GM18505 (cell line): ENCODE data around the gene BDNF.
A peak's percentile ranks its signal among the peaks of the same experiment; 100 is the strongest.

Experiments
- ATAC-seq: cut with Tn5 transposase; IDR thresholded peaks from one replicate; pipeline ENCODE4 v1.9.1; 2021; ENCODE audit not compliant: unreplicated experiment
- POLR2A ChIP-seq: IDR thresholded peaks from 4 replicates; pipeline ENCODE4 v1.6.1; 2011; ENCODE audit warnings: borderline replicate concordance; ENCODE audit not compliant: insufficient read depth, insufficient read length; ENCODE audit errors: extremely low read depth

Gene BDNF

DNA sequence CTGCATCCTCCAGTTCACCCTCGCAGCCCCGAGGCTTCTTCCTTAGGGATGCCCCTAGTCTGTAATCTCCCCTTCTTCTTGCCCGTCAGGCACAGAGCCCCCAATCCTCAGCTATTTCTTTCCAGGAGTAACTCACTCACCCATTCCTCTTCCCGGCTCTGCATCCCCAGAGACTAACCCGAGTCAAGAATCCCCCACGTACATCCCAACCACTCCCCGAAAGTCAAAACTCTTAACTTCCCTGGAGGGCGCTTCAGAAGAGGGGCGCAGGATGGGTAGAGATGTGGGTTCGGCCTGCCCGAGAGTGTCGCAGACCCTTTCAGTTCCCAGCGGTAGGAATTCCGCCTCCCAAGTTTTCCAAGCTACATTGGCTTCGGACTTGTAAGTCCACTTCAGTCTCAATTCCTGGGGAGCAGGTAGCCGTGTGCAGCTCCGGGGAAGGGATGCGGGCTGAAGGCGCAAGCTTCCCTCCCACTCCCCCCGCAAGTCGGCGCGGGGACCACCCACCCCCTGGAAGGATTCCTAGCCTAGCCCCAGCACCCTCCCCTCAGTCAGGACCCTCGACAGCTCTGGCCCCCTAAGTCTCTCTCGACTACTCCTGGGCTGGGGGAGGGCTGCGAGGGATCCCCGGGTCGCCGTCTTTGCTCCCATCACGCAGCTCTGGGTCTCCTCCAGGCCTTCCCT lies 871 bp downstream of the BDNF start:
- TF ChIP-seq POLR2A = no peak
- no peak for ATAC-seq

DNA sequence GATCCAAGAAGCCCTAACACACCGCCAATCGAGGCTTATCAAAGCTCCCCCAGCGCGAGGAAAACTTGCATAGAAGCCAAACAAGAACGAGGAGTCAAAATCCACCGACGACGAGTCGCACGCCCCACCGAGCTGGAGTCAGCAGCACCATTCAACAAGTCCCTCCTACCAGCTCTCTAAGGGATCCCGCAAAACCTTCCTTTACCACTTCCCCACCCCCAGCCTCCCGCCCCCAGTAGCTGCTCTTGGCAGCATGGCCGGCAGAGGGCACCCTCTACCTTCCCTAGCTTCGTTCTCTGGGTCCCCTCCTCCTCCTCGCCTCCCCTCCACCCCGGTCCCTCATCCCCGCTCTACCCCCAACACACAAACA lies 1.4 kb downstream of the BDNF start:
- no peak for TF ChIP-seq POLR2A
- peak; percentile 76 for ATAC-seq

DNA sequence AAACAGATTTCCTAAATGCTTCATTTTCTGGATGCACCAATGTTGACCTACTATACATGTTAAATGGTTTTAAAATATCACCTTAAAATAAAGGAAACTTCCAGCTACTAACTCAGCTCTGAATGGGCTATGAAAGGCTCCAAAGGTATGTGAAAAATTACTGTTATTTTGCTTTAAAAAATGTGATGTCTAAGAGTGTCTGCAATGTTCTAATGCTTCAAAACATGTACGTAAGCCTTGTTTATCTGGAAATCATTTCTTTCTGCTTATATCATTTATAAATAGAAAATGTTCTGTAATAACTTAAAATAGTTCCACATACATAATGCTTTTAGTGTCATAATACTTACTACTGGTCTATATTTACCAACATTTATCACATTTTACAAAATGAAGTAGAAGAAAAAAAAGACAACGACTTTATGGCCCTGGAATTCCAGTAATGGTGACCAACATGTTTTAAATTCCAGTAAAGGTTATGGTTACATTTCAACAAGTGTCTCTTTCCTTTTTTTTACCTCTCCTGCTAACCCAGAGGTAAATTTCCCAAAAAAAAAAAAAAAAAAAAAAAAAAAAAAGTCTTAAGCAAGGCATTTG lies 2.5 kb downstream of the BDNF start:
- ATAC-seq = no peak
- no peak for TF ChIP-seq POLR2A

DNA sequence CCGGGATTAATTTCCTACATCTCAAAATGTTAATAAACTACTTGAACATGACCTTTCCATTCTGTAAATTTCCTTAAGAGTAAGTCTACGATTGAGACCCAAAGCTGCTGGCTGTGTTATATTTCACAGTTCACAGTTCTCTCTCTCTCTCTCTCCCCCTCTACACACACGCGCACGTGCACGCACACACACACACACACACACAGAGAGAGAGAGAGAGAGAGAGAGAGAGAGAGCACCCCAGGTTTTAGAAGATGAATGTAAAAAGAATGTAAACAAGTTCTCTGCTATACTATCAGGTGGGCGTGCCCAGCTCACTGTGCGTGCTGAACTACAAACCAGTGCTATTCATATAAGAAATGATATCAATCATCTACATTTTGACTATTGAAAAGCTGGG lies 3.3 kb downstream of the BDNF start:
- no peak for ATAC-seq
- TF ChIP-seq POLR2A = no peak

DNA sequence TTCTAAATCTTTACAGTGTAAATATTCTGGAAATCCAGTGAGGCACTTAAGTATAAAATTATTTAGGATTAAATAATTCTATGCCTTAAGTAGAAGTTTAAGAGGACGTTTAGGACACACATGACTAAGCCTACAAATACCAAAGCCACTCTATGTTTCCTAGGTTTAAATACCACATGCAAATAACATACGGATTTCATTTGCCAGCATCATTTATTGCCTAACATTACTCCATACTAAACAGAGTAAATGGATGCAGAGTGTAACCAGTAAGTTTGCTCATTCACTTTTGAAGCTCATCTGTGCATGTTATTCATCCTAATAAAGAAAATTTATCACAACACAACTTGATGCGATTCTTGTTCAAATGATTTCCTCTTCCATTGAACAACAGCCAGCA lies 4.1 kb downstream of the BDNF start:
- TF ChIP-seq POLR2A = no peak
- ATAC-seq = no peak

DNA sequence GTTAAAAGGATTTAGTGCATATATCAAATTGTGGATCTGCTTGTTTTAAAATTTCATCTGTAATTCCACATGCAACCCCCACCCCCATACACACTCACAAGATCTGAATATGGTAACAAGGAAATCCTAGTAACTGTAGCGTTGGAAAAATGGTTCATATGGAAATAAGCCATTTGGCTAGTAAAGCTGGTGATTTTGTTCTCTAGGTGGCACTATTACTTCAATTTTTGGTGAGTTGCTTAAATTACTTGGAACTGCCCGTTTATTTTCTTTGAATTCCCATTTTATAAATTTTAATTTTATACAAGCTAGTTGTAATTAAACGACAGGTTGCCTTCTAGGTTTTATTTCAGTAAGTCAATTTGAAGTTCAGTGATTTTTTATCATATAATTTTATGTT lies 5.3 kb downstream of the BDNF start:
- TF ChIP-seq POLR2A = no peak
- ATAC-seq = no peak

DNA sequence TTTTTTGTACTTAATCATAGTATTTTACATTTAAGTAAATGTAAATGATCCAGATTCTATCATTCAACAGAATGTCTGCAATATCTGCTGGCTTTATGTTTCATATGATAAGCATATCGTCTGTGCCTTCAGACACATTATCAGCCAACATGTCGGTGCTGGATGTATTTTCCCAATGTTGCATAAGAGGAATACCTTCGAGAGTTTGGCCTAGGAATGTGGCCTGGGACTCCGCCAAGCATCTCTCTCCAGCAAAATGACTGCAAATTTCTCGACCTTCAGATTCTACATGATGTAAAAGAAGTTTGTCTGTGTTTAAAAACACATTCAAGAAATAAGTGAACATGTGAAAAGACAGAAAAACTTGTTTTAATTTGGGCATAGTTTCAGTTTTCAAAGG lies 6.9 kb downstream of the BDNF start:
- TF ChIP-seq POLR2A = no peak
- no peak for ATAC-seq

DNA sequence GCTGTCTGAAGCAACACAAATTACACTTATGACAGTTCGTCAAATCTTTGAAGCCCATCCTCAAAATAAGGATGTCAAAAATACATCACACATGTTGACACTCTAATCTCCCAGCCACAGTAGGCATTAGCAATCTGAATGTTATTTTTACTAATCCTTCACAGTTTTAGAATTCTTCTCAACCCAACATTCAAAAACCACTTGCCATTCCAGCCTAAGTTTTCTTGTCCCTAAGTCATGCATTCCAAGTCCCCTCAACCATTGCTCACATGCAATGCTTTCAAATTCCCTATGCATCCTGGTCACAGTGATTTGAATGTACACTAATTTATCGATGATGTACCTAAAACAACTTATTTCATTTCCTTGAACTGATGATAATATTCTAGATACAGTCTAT lies 7.5 kb downstream of the BDNF start:
- ATAC-seq = no peak

DNA sequence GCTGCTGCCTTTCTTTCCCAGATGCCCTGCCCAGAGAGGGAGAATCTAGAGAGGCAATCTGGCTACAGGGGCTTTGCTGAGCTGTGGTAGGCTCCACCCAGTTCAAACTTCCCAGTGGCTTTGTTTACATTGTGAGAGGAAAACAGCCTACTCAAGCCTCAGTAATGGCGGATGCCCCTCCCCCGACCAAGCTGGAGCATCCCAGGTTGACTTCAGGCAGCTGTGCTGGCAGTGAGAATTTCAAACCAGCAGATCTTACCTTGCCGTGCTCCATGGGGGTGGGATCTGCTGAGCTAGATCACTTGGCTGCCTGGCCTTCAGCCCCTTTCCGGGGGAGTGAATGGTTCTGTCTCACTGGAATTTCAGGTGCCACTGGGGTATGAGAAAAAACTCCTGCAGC lies 12.2 kb downstream of the BDNF start:
- no peak for TF ChIP-seq POLR2A
- ATAC-seq = no peak

More for the DNA sequence above, 7.5 kb downstream of the BDNF start:
- TF ChIP-seq POLR2A = no peak

DNA sequence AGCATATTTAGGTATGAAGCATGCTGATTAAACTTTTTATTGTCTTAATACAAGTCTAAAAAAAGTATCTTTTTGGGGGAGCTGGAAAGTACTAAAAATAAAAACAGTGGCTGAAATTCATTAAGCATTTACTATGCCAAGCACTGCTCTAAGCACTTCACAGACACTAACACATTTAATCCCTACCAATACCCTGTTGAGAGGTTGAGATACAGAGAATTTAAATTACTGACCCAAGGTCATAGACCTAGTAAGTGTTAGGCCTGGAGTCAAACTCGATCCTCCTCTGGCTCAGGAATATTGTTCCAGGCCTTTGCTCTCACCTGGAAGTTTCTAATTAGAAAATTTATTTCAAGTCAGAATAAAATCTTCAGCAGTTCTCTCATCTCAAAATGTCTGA lies 18.6 kb downstream of the BDNF start:
- no peak for TF ChIP-seq POLR2A
- no peak for ATAC-seq

DNA sequence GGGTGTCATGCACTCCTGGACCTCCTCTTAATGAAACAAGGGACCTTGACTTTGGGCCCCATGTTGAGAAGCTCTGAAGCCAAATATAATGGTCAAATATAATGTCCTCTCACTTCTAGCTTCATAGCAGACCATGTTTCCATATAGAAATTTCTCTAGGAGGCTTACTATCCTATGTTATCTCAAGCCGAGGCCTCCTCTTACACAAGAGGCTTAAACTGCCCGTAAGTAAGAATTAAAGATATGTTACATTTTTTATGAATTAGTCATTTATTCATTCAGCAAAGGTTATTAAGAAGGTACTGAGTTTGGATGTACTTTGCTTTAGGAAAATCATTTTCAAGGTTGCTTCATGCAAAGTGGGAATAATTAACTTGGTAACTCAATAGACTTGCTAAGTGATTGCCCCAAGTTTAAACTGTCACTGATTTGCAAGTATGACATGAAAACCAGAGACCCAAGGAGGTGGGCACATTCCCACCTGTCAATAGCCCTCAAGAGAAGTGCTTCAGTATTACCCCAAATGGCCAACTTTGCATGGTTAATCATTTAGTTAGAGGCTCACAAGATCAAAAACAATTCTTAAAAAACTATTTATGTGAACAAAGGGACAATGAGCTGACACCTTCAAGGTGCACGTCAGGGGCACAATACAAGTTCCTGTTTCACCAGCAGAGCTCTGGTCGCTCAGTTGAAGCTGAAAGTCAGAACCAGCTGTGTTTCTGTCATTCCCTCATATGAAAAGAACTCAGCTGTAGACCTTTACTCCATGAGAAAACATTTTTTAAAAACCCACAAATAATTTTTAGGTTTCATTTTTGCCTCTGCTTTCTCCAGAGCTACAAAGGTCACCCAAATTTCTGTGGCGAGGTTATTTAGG lies 20.9 kb downstream of the BDNF start:
- ATAC-seq = no peak
- TF ChIP-seq POLR2A = no peak

DNA sequence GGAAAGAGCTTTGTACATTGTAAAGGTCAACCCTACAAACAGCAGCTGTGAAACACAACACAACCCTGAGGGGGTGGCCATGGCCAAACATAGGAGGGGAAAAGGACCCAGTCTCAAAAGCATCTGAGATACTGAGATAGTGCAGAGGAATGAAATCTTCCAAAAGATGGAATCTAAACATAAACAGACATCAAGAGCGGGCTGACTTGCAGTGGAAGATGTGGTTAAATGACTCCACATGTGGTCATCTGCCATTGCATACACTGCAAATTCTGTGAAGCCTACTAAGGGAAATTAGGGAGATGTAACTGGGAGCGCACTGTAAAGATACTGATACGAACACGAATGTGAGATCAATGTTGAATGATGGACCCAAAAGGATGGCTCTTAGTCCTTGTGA lies 22.0 kb downstream of the BDNF start:
- no peak for TF ChIP-seq POLR2A
- ATAC-seq = no peak

DNA sequence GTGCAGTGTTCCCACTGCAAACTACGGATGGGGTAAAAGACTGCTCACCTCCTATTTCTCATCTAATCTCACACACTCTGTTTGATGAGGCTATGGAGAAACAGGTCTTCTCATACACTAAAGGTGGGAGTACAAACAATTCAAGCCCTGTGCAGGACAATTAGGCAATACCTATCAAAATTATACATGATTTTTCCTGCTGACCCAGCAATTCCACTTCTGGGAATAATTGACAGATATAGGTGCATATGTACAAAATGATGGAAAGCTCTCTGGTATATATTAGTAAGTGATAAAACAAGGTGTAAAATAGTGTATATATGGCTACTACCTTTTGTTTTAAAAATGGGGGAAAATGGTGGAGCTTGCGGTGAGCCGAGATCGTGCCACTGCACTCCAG lies 23.1 kb downstream of the BDNF start:
- no peak for ATAC-seq
- no peak for TF ChIP-seq POLR2A
